Nephron progenitor cell (in vitro differentiated cells): ENCODE results near the gene KRT37.
"Not testable (repeated sequence)": the region's sequence is repeated elsewhere in the genome, so short reads cannot be mapped to it uniquely, and the experiment has no call there.

Experiments
- DNase-seq: peaks from one replicate; pipeline ENCODE4 v3.0.0; 2021
- H3K27ac Mint-ChIP-seq: 2 replicates; pipeline ENCODE4 v1.8.0; 2021; ENCODE audit warnings: mild to moderate bottlenecking, moderate library complexity, mixed read lengths
- H3K27me3 Mint-ChIP-seq: 2 replicates; pipeline ENCODE4 v1.8.0; 2021; ENCODE audit warnings: mild to moderate bottlenecking, low read depth, mixed read lengths; ENCODE audit not compliant: poor library complexity
- H3K36me3 Mint-ChIP-seq: 2 replicates; pipeline ENCODE4 v1.8.0; 2021; ENCODE audit warnings: low read depth, mixed read lengths
- H3K4me1 Mint-ChIP-seq: 2 replicates; pipeline ENCODE4 v1.8.0; 2021; ENCODE audit warnings: mixed read lengths
- H3K4me3 Mint-ChIP-seq: 2 replicates; pipeline ENCODE4 v1.8.0; 2021; ENCODE audit warnings: mild to moderate bottlenecking, moderate library complexity, mixed read lengths
- H3K9me3 Mint-ChIP-seq: 2 replicates; pipeline ENCODE4 v1.8.0; 2021; ENCODE audit warnings: mild to moderate bottlenecking, moderate library complexity, mixed read lengths
- TF ChIP-seq, protein P1 (sequence below): fragments of 200-600 bp; sonication (generic); IDR thresholded peaks from 2 replicates; pipeline ENCODE4 v1.5.0; 2021; ENCODE audit warnings: antibody characterized with exemption

The KRT37 gene

DNA sequence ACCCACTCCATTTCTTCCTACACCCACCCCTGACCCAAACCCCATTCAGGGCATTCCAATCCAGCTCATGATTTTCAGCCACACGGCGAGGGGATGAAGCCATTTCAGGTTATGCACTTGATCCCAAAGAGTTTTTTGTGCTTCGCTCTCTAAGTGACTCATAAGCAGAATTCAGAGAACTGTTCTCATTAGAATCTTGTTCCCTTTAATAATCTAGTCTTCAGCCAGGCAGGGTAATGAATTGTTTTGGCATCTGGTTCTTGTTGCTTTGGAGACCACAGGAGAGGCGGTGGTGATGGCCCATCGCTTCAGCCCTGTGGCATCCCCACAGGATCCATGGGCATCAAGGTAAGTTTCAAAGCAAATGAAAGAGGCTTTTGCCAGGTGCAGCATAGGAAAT, 22.2 kb downstream of the KRT37 start:
- Mint-ChIP-seq H3K9me3 (no peaks in the 10 kb centered on the region), H3K4me3 (no peak overlapping the region), H3K4me1 (peaks cover 7% of the 10 kb centered on the region), H3K27me3 (peaks cover 4% of the 10 kb centered on the region), H3K27ac (no peak overlapping the region), H3K36me3 (no peaks in the 10 kb centered on the region)
- DNase-seq = no peak
- TF ChIP-seq, protein P1, sequence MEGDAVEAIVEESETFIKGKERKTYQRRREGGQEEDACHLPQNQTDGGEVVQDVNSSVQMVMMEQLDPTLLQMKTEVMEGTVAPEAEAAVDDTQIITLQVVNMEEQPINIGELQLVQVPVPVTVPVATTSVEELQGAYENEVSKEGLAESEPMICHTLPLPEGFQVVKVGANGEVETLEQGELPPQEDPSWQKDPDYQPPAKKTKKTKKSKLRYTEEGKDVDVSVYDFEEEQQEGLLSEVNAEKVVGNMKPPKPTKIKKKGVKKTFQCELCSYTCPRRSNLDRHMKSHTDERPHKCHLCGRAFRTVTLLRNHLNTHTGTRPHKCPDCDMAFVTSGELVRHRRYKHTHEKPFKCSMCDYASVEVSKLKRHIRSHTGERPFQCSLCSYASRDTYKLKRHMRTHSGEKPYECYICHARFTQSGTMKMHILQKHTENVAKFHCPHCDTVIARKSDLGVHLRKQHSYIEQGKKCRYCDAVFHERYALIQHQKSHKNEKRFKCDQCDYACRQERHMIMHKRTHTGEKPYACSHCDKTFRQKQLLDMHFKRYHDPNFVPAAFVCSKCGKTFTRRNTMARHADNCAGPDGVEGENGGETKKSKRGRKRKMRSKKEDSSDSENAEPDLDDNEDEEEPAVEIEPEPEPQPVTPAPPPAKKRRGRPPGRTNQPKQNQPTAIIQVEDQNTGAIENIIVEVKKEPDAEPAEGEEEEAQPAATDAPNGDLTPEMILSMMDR = no peak

- Mint-ChIP-seq H3K27me3 (peaks cover 8% of the 10 kb centered on the region), H3K36me3 (no peaks in the 10 kb centered on the region), H3K27ac (no peak within 1 kb of the TSS), H3K9me3 (no peaks in the 10 kb centered on the region), H3K4me1 (peaks cover 1% of the 10 kb centered on the region), H3K4me3 (no peak within 1 kb of the TSS)
- TF ChIP-seq, protein P1 = no peak
- DNase-seq = no peak
Measured at GRCh38 chr17:41396996-41397660, 27.3 kb downstream of the KRT37 start, which contains the start of gene KRT31. Gene KRT31 (minus strand): TSS chr17:41397608. CDS start chr17:41397539, 69 bp downstream.

- DNase-seq = no peak
- Mint-ChIP-seq H3K9me3 (no peaks in the 10 kb centered on the region), H3K36me3 (no peaks in the 10 kb centered on the region), H3K4me1 (peaks cover 6% of the 10 kb centered on the region), H3K4me3 (no peak overlapping the region), H3K27me3 (peaks cover 12% of the 10 kb centered on the region), H3K27ac (no peak overlapping the region)
- TF ChIP-seq, protein P1 = no peak
Measured at GRCh38 chr17:41396340-41396739, 28.0 kb downstream of the KRT37 start.

- Mint-ChIP-seq H3K27ac (no peak overlapping the region), H3K4me1 (peaks cover 13% of the 10 kb centered on the region), H3K9me3 (no peaks in the 10 kb centered on the region), H3K36me3 (no peaks in the 10 kb centered on the region), H3K4me3 (no peak overlapping the region), H3K27me3 (peaks cover 12% of the 10 kb centered on the region)
- no peak for DNase-seq
- TF ChIP-seq, protein P1 = no peak
Measured at GRCh38 chr17:41395611-41396010, 28.8 kb downstream of the KRT37 start.

GRCh38 chr17:41395044-41395443, 29.3 kb downstream of the KRT37 start:
- not testable (repeated sequence) for H3K27ac Mint-ChIP-seq, DNase-seq, H3K4me3 Mint-ChIP-seq, H3K36me3 Mint-ChIP-seq, H3K9me3 Mint-ChIP-seq
- peaks cover 19% of the 10 kb centered on the region for H3K4me1 Mint-ChIP-seq
- H3K27me3 Mint-ChIP-seq = peaks cover 13% of the 10 kb centered on the region

DNA sequence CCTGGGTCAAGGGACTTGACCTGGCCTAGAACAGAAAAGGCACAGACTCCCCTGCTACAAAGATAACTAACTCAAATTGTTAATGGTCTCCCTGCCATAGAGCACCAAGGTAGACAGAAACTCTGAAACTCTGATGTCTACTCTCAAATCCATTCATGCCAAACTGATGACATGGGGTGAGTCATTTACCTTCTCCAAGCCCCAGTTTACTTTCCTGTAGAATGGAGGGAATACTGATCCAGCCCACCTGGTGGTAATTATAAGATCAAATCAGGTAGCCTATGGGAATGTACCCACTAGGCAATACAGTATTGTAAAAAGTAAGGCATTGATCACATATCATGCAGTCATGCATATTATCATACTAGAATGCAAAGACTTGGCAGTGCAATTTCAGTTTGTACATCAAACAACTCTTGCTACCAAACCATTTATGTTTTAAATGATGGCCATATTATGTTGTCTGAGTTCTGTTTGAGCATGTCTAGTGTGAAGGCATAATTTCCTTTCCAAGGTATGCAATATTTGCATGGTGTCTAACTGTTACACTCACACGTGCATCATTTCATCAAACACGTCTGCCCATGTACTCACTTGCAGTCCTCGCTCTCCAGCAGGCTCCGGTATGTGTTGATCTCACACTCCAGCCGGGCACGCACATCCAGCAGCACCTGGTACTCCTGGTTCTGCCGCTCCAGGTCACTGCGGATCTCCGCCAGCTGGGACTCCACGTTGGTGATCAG, 30.0 kb downstream of the KRT37 start:
- H3K9me3 Mint-ChIP-seq = no peaks in the 10 kb centered on the region

More for the DNA sequence above, 30.0 kb downstream of the KRT37 start:
- Mint-ChIP-seq H3K27ac (no peak overlapping the region), H3K4me3 (no peak overlapping the region), H3K27me3 (peaks cover 16% of the 10 kb centered on the region), H3K36me3 (no peaks in the 10 kb centered on the region), H3K4me1 (peaks cover 25% of the 10 kb centered on the region)
- DNase-seq = no peak
- TF ChIP-seq, protein P1 = no peak
